NT2/D1 (cell line): ENCODE data around the gene SIL1.
"Not testable (repeated sequence)": the region's sequence is repeated elsewhere in the genome, so short reads cannot be mapped to it uniquely, and the experiment has no call there.

Source experiments
- DNase-seq: peaks from one replicate; pipeline ENCODE4 v3.0.0-alpha.2; 2011; ENCODE audit warnings: low read depth, low spot score
- H3K27me3 ChIP-seq: 2 replicates; pipeline ENCODE4 v1.6.0; 2011; ENCODE audit warnings: mild to moderate bottlenecking; ENCODE audit not compliant: insufficient read length, insufficient read depth
- H3K36me3 ChIP-seq: 2 replicates; pipeline ENCODE4 v1.6.1; 2011; ENCODE audit warnings: mild to moderate bottlenecking, low read length, mixed read lengths; ENCODE audit not compliant: insufficient read depth, insufficient read length
- H3K4me1 ChIP-seq: 2 replicates; pipeline ENCODE4 v1.5.1; 2011; ENCODE audit not compliant: insufficient read depth, insufficient read length
- H3K4me3 ChIP-seq: 2 replicates; pipeline ENCODE4 v1.5.1; 2011; ENCODE audit warnings: low read depth; ENCODE audit not compliant: insufficient read length
- H3K9ac ChIP-seq: 2 replicates; pipeline ENCODE4 v1.6.0; 2011; ENCODE audit warnings: low read depth; ENCODE audit not compliant: insufficient read length
- H3K9me3 ChIP-seq: 2 replicates; pipeline ENCODE4 v1.5.1; 2011; ENCODE audit warnings: mild to moderate bottlenecking, low read length; ENCODE audit not compliant: insufficient read depth
- SUZ12 ChIP-seq: IDR thresholded peaks from 2 replicates; pipeline ENCODE4 v1.6.1; 2011; ENCODE audit not compliant: insufficient read length, insufficient read depth; ENCODE audit errors: extremely low read depth
- YY1 ChIP-seq: IDR thresholded peaks from 2 replicates; pipeline ENCODE4 v1.6.1; 2011; ENCODE audit not compliant: insufficient read length, insufficient read depth
- ZNF274 ChIP-seq: IDR thresholded peaks from 2 replicates; pipeline ENCODE4 v1.6.1; 2011; ENCODE audit warnings: mild to moderate bottlenecking, low read depth, low read length

Gene SIL1

GRCh38 chr5:139117342-139117884, 80.8 kb downstream of the SIL1 start:
- H3K4me3 ChIP-seq = no peak overlapping the region
- H3K4me1 ChIP-seq = no peaks in the 10 kb centered on the region
- H3K9me3 ChIP-seq = 0 out of 2 replicates have a peak, but pooled peaks cover 4% of the 10 kb centered on the region
- peaks cover 13% of the 10 kb centered on the region for H3K36me3 ChIP-seq
- no peak for TF ChIP-seq YY1
- no peak for TF ChIP-seq SUZ12
- no peak for TF ChIP-seq ZNF274
- no peaks in the 10 kb centered on the region for H3K27me3 ChIP-seq
- no peak for DNase-seq
- no peak overlapping the region for H3K9ac ChIP-seq

GRCh38 chr5:139116100-139116655, 82.0 kb downstream of the SIL1 start:
- 0 out of 2 replicates have a peak, but pooled peaks cover 11% of the 10 kb centered on the region for H3K9me3 ChIP-seq
- H3K27me3 ChIP-seq = no peaks in the 10 kb centered on the region
- peaks cover 13% of the 10 kb centered on the region for H3K36me3 ChIP-seq
- DNase-seq = no peak
- H3K4me1 ChIP-seq = no peaks in the 10 kb centered on the region
- H3K4me3 ChIP-seq = no peak overlapping the region
- no peak overlapping the region for H3K9ac ChIP-seq
- TF ChIP-seq YY1 (no peak), SUZ12 (no peak), ZNF274 (no peak)

GRCh38 chr5:139113892-139114291, 84.3 kb downstream of the SIL1 start:
- no peak overlapping the region for H3K4me3 ChIP-seq
- DNase-seq = no peak
- no peaks in the 10 kb centered on the region for H3K4me1 ChIP-seq
- no peak for TF ChIP-seq ZNF274
- TF ChIP-seq SUZ12 = no peak
- TF ChIP-seq YY1 = no peak
- no peaks in the 10 kb centered on the region for H3K27me3 ChIP-seq
- no peaks in the 10 kb centered on the region for H3K36me3 ChIP-seq
- no peak overlapping the region for H3K9ac ChIP-seq
- 0 out of 2 replicates have a peak, but pooled peaks cover 13% of the 10 kb centered on the region for H3K9me3 ChIP-seq

GRCh38 chr5:139112362-139112761, 85.8 kb downstream of the SIL1 start:
- 0 out of 2 replicates have a peak, but pooled peaks cover 13% of the 10 kb centered on the region for H3K9me3 ChIP-seq
- DNase-seq, H3K4me3 ChIP-seq, H3K9ac ChIP-seq, H3K4me1 ChIP-seq, H3K36me3 ChIP-seq, H3K27me3 ChIP-seq: not testable (repeated sequence)

- no peak for TF ChIP-seq ZNF274
- TF ChIP-seq YY1 = no peak
- TF ChIP-seq SUZ12 = no peak
- Histone ChIP-seq H3K36me3 (no peaks in the 10 kb centered on the region), H3K27me3 (no peaks in the 10 kb centered on the region), H3K4me1 (no peaks in the 10 kb centered on the region), H3K9me3 (0 out of 2 replicates have a peak, but pooled peaks cover 13% of the 10 kb centered on the region), H3K4me3 (no peak overlapping the region), H3K9ac (no peak overlapping the region)
- no peak for DNase-seq
These were observed 87.5 kb downstream of the SIL1 start for GRCh38 chr5:139110526-139111168.

- TF ChIP-seq ZNF274 (no peak), YY1 (no peak), SUZ12 (no peak)
- no peak for DNase-seq
- no peaks in the 10 kb centered on the region for H3K27me3 ChIP-seq
- H3K4me1 ChIP-seq = peaks cover 5% of the 10 kb centered on the region
- H3K4me3 ChIP-seq = no peak overlapping the region
- H3K9me3 ChIP-seq = 0 out of 2 replicates have a peak, but pooled peaks cover 9% of the 10 kb centered on the region
- H3K9ac ChIP-seq = no peak overlapping the region
- H3K36me3 ChIP-seq = no peaks in the 10 kb centered on the region
These were observed 89.9 kb downstream of the SIL1 start for GRCh38 chr5:139108063-139108824.

- no peak overlapping the region for H3K4me3 ChIP-seq
- no peak for DNase-seq
- no peak overlapping the region for H3K9ac ChIP-seq
- H3K9me3 ChIP-seq = no peaks in the 10 kb centered on the region
- no peaks in the 10 kb centered on the region for H3K36me3 ChIP-seq
- peaks cover 5% of the 10 kb centered on the region for H3K4me1 ChIP-seq
- no peaks in the 10 kb centered on the region for H3K27me3 ChIP-seq
- no peak for TF ChIP-seq YY1
- TF ChIP-seq SUZ12 = no peak
- TF ChIP-seq ZNF274 = no peak
These were observed 92.5 kb downstream of the SIL1 start for GRCh38 chr5:139105621-139106071.
